Stimulated activated CD4-positive, alpha-beta T cell treated with anti-CD3 and anti-CD28 coated beads, Interleukin-4, amount 100 ng/mL, for 1 hour (primary cell): ENCODE measurements around the gene LARGE1.

Experiments
- DNase-seq: peaks from one replicate; pipeline ENCODE4 v3.0.0-alpha.2; 2020

Gene LARGE1

GRCh38 chr22:33812360-33812977 lies 107.8 kb downstream of the LARGE1 start:
- DNase-seq: no peak

- no peak for DNase-seq
Measured at GRCh38 chr22:33811686-33812085, 108.6 kb downstream of the LARGE1 start.

GRCh38 chr22:33811208-33811607 lies 109.1 kb downstream of the LARGE1 start:
- no peak for DNase-seq

GRCh38 chr22:33807470-33807869 lies 112.8 kb downstream of the LARGE1 start:
- no peak for DNase-seq

- no peak for DNase-seq
Measured at GRCh38 chr22:33806191-33806590, 114.1 kb downstream of the LARGE1 start.

GRCh38 chr22:33803371-33804282 lies 116.6 kb downstream of the LARGE1 start:
- no peak for DNase-seq

- DNase-seq: no peak
Measured at GRCh38 chr22:33798401-33798800, 121.9 kb downstream of the LARGE1 start.

- no peak for DNase-seq
Measured at GRCh38 chr22:33796494-33796893, 123.8 kb downstream of the LARGE1 start.

GRCh38 chr22:33793475-33793874 lies 126.8 kb downstream of the LARGE1 start:
- DNase-seq: no peak

GRCh38 chr22:33792832-33793231 lies 127.4 kb downstream of the LARGE1 start:
- no peak for DNase-seq

- no peak for DNase-seq
Measured at GRCh38 chr22:33789690-33790253, 130.5 kb downstream of the LARGE1 start.

- DNase-seq: no peak
Measured at GRCh38 chr22:33788927-33789326, 131.3 kb downstream of the LARGE1 start.

GRCh38 chr22:33787645-33788456 lies 132.4 kb downstream of the LARGE1 start:
- no peak for DNase-seq

GRCh38 chr22:33786149-33786548 lies 134.1 kb downstream of the LARGE1 start:
- no peak for DNase-seq

GRCh38 chr22:33785283-33785968 lies 134.8 kb downstream of the LARGE1 start:
- no peak for DNase-seq

- DNase-seq: no peak
Measured at GRCh38 chr22:33781411-33781810, 138.9 kb downstream of the LARGE1 start.

- DNase-seq: no peak
Measured at GRCh38 chr22:33780531-33781136, 139.6 kb downstream of the LARGE1 start.

- DNase-seq: no peak
Measured at GRCh38 chr22:33779243-33779642, 141.0 kb downstream of the LARGE1 start.

GRCh38 chr22:33776491-33776890 lies 143.8 kb downstream of the LARGE1 start:
- no peak for DNase-seq

GRCh38 chr22:33774781-33775180 lies 145.5 kb downstream of the LARGE1 start:
- DNase-seq: no peak

GRCh38 chr22:33772745-33773144 lies 147.5 kb downstream of the LARGE1 start:
- no peak for DNase-seq

- no peak for DNase-seq
Measured at GRCh38 chr22:33771136-33771535, 149.1 kb downstream of the LARGE1 start.
